Medulla oblongata (tissue), 1 donor: ENCODE results near the gene NELL2.

Source experiments
- DNase-seq: peaks from one replicate; pipeline ENCODE4 v3.0.0-alpha.2; 2015; ENCODE audit errors: extremely low spot score

The NELL2 gene

GRCh38 chr12:44537354-44537753, 338.8 kb downstream of the NELL2 start:
- DNase-seq: no peak

DNA sequence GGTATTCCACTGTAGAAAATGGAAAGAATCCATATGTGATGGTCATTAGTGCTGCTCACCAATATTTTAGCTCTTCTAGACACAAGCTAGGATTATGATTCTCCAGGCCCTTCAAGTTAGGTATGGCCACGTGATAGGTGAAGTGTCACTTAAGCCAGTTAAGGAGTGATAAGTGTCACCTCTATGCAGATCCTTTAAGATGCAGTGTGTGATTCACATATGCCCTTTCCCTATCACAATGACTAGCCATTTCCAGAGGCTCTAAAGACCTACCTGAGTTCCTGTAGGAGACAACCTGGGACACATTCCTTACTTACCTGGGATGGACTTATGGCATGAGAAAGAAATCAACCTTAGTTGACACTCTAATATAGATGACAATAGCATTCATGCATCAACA, 343.2 kb downstream of the NELL2 start:
- DNase-seq: no peak

DNA sequence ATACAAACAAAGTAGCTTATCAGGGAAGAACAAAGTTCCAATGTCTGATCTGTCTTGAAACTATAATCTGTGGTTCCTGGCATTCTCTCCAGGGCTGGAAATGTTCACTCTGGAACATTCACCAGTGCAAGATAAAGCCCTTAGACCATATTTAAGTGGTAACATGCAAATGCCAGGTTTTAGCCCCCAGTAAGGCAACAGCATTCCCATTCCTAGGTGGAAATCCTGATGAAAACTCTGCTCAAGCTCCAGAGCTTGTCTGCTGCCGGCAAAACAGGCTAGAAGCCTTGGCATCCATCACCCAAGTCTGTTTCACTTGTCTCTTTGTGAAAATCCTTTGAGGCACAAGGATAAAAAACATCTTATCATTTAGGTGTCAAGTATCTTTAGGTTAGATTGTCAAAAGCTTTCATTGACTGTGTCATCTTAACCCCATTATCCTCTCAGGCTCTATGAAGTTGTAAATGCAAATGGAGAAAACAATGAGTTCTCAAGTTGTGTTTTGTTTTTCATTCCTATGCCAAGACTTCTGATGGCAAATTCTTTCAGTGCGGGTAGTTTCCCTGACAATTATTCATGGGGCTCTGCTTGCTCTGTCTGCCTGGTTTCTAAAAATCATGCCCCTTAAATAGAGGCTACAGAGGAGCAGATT, 344.7 kb downstream of the NELL2 start:
- DNase-seq: peak; percentile 10

- DNase-seq: no peak
Observed at GRCh38 chr12:44526655-44527182, 349.4 kb downstream of the NELL2 start.

- no peak for DNase-seq
Observed at GRCh38 chr12:44525806-44526654, 350.1 kb downstream of the NELL2 start.

DNA sequence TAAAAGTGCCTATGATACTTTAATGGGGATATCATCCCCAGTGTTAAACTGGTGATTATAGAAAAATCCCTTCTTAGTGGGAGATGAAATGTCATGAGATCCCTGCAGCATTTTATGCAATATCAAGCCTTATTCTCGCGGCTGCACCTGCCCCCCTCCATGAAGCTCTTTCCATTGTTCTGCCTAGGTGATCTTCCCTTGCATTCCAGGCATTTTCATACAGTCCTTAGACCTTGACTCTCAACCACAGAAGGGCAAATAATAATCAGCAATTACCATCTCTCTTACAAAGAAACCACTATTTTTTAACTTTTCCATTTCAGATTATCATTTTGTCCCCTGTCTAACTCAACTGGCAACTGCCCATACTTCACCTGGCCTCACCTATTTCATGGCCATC, 352.3 kb downstream of the NELL2 start:
- DNase-seq: no peak

- no peak for DNase-seq
Observed at GRCh38 chr12:44521702-44522101, 354.4 kb downstream of the NELL2 start.

- no peak for DNase-seq
Observed at GRCh38 chr12:44519931-44520330, 356.2 kb downstream of the NELL2 start.

GRCh38 chr12:44511289-44511688, 364.8 kb downstream of the NELL2 start:
- DNase-seq: no peak

- no peak for DNase-seq
Observed at GRCh38 chr12:44510510-44510909, 365.6 kb downstream of the NELL2 start.

DNA sequence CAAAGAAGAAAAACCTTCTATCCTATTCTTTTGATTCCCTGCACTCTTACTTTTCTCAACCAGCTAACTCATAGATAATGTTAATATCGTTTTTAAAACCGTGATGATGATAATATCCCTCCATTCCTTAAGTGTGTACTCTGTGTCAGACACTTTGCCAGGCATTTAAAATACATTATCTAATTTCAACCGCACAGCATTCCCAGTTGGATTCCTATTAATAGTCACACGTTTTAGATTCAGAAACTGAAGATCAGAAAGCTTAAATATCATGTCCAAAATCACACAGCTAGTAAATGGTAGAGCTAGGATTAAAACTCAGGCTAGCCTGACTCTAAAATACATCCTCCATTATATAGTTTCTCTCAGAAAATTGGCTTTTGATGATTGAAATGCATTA, 366.0 kb downstream of the NELL2 start:
- no peak for DNase-seq

DNA sequence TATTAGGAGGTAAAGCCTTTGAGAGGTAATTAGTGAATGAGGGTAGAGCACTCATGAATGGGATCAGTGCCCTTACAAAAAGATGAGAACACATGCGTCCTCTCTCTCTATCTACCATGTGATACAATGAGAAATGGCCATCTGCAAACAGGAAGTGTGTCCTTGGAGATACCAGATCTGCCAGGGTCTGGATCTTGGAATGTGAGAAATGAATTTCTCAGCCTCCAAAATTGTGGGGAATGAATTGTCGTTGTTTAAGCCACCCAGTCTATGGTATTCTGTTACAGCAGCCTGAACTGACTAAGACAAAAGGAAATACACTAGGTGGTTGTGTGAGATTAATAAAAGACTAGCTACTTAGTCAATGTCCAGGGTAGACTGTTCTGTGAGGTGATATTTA, 366.6 kb downstream of the NELL2 start:
- no peak for DNase-seq

DNA sequence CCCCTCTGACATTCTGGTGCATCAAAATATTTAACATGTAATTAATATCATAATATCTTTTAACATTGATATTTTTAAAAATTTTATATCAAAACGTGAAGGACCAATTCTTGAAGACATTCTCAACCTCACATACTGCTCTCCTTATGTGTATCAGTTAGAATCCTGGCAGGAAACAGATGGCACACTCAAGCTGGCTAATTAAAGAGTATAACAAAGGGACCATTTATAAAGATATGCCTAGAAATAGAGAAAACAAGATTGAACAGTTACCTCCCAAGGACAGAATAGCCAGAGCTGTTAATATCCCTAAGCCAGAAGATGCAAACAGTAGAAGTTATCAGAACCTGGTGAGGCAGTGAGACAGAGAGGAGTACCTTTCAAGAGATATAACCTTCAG, 368.7 kb downstream of the NELL2 start:
- no peak for DNase-seq

DNA sequence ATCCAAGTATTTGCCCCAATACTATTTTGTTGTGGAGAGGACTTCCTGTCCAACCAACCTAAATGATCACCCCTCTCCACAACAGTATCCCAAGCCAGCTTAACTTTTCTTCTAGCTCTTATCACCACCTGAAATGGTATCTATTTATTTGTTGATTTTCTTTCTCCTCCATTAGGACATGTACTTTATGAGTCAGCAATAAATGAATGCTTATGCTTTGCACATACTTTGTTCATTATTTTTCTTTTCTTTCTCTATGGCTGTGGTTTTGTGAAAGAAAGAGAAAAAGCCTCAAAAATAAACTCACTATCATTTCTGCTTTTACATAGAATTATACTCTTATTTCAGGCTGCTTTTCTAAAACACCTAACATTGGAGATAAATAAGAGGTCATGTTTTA, 371.3 kb downstream of the NELL2 start:
- DNase-seq: no peak

- DNase-seq: no peak
Observed at GRCh38 chr12:44503329-44503728, 372.8 kb downstream of the NELL2 start.

DNA sequence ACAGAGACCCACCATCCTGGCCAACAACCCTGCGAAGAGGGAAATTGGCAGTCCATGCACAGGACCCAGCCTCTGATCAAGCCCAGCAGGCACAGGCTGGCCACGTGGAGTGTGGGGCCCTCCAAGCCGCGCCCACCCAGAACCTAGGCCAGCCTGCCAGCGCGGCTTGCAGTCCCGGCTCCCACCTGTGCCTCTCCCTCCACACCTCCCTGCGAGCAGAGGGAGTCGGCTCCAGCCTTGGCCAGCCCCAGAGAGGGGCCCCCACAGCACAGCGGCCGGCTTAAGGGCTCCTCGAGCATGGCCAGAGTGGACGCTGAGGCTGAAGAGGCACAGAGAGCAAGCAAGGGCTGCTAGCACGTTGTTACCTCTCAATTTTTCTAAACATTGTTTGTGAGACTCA, 373.4 kb downstream of the NELL2 start:
- no peak for DNase-seq

GRCh38 chr12:44500423-44500822, 375.7 kb downstream of the NELL2 start:
- DNase-seq: no peak

- DNase-seq: no peak
Observed at GRCh38 chr12:44497044-44497443, 379.1 kb downstream of the NELL2 start.

DNA sequence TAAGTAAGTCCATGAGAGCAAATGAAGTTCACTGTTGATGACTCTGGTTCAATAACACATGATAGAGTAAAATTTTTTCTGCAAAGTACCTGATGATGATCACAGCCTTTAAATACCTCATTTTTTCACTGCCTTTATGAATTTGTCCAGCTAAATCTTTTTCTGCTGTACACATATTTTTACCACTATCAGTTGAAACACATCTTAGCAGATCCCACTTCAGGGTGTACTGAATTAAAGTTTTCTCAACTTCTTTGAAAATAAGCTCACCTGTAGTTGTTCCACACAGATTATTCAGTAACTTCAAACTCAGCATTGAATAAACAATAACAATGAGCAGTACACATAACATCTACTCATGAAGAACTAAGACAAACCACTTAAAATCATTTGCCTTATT, 385.9 kb downstream of the NELL2 start:
- DNase-seq: no peak

GRCh38 chr12:44488180-44488579, 387.9 kb downstream of the NELL2 start:
- no peak for DNase-seq

- no peak for DNase-seq
Observed at GRCh38 chr12:44484862-44485261, 391.3 kb downstream of the NELL2 start.

DNA sequence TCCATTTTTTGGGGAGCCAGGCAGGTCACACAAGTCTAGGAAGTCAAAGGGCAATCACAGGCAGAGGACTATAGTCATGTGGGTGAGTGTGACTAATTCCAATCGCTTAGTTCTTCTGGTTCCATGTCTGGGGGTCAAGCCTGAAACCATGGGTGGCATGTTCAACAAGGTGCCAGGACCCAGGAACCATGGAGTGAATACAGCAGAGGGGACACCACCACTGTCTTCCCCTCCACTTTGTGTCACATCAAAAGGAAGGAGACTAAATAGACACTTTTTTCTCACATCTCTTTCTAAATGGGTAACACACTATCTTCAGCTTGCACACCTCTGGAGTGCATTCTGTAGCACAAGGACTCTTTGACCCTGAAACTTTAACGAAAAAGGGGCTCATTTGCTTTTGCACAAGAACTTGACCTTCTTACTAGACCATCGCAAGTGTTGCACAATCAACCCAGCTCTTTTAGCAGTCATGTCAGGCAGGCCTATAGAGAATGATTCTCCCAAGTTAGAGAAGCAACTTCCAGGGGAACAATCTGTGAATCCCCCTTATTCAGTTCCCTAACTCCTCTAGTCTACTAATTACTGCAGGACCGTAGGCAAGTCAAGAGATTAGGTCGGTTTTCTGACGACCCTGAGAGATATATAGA, 398.7 kb downstream of the NELL2 start:
- DNase-seq: no peak

- no peak for DNase-seq
Observed at GRCh38 chr12:44476683-44477082, 399.4 kb downstream of the NELL2 start.
